Caki2 (cell line): ENCODE measurements around the gene C19orf38. TPM values are rescaled to one million over a fixed set of nuclear protein-coding genes. Genes with fewer than 3 reads are reported as not detected.
"Not testable (repeated sequence)": the region's sequence is repeated elsewhere in the genome, so short reads cannot be mapped to it uniquely, and the experiment has no call there.

Experiments
- DNase-seq: peaks from one replicate; pipeline ENCODE4 v3.0.0-alpha.2; 2015; ENCODE audit warnings: low read depth
- in situ Hi-C: cut with HindIII; loops from 2 replicates; pipeline ENCODE4 v1.10.0; 2016; ENCODE audit warnings: low sequenced_read_pairs, low pct_unique_long_range_greater_than_20kb, mixed read lengths
- total RNA-seq: library from RNA; depleted of rRNA; stranded (reverse); fragments of >200 nt; shearing (Covaris generic); gene quantifications from 2 replicates; pipeline ENCODE4 v1.2.3, GENCODE V29; 2014; ENCODE audit warnings: low replicate concordance

C19orf38 gene
- total RNA-seq, 1 experiment from 2014 or later: 3.3 TPM

GRCh38 chr19:10836479-10837330 lies 11.5 kb upstream of the C19orf38 start:
- peak; percentile 98 for DNase-seq
- in situ Hi-C loops: no loop called here

GRCh38 chr19:10837649-10838048 lies 10.6 kb upstream of the C19orf38 start:
- in situ Hi-C loops, DNase-seq: not testable (repeated sequence)

- in situ Hi-C loops: no loop called here
These were observed 9.8 kb upstream of the C19orf38 start for GRCh38 chr19:10838377-10838776.

GRCh38 chr19:10839114-10840050 lies 8.8 kb upstream of the C19orf38 start:
- no peak for DNase-seq
- in situ Hi-C loops: no loop called here

More at GRCh38 chr19:10838377-10838776, 9.8 kb upstream of the C19orf38 start:
- DNase-seq: no peak

- in situ Hi-C loops: no loop called here
These were observed 5.4 kb upstream of the C19orf38 start for GRCh38 chr19:10842788-10843187.

GRCh38 chr19:10846500-10847202 lies 1.6 kb upstream of the C19orf38 start:
- in situ Hi-C loops: no loop called here
- DNase-seq: no peak

More at GRCh38 chr19:10842788-10843187, 5.4 kb upstream of the C19orf38 start:
- DNase-seq: no peak

- no peak for DNase-seq
- in situ Hi-C loops: no loop called here
These were observed 2.4 kb downstream of the C19orf38 start for GRCh38 chr19:10850631-10851030.

- in situ Hi-C loops: no loop called here
- DNase-seq: no peak
These were observed 4.0 kb downstream of the C19orf38 start for GRCh38 chr19:10852098-10852800.

- in situ Hi-C loops: no loop called here
- no peak for DNase-seq
These were observed 4.7 kb downstream of the C19orf38 start for GRCh38 chr19:10852941-10853340.

GRCh38 chr19:10854350-10855089 lies 6.3 kb downstream of the C19orf38 start:
- in situ Hi-C loops: no loop called here
- DNase-seq: no peak

- DNase-seq: no peak
- in situ Hi-C loops: no loop called here
These were observed 7.8 kb downstream of the C19orf38 start for GRCh38 chr19:10855879-10856522.

- DNase-seq, in situ Hi-C loops: not testable (repeated sequence)
These were observed 8.7 kb downstream of the C19orf38 start for GRCh38 chr19:10856899-10857298.

GRCh38 chr19:10858204-10858828 lies 10.1 kb downstream of the C19orf38 start:
- in situ Hi-C loops: no loop called here
- no peak for DNase-seq

GRCh38 chr19:10861103-10861651 lies 13.0 kb downstream of the C19orf38 start:
- in situ Hi-C loops: no loop called here
- DNase-seq: no peak

GRCh38 chr19:10862561-10863106 lies 14.4 kb downstream of the C19orf38 start:
- in situ Hi-C loops: no loop called here

More at GRCh38 chr19:10862561-10863106, 14.4 kb downstream of the C19orf38 start:
- no peak for DNase-seq
